GM23338 (cell line): Measurements from ENCODE around the gene FOXP1. TPM values are rescaled to one million over a fixed set of nuclear protein-coding genes. Genes with fewer than 3 reads are reported as not detected.

ENCODE experiments used
- ATAC-seq: fragments of 200-7000 bp; cut with Tn5 transposase; 3 replicates; pipeline ENCODE4 v1.9.1; 2020
- DNase-seq: peaks from one replicate; pipeline ENCODE4 v3.0.0-alpha.2; 2015; ENCODE audit warnings: low spot score
- H2AFZ ChIP-seq: fragments of 200-600 bp; sonication (generic); 2 replicates; pipeline ENCODE4 v1.8.0; 2016; ENCODE audit warnings: antibody characterized with exemption, mild to moderate bottlenecking, moderate library complexity
- H3F3A ChIP-seq: fragments of 200-600 bp; sonication (generic); replicated peaks from 2 replicates; pipeline ENCODE4 v1.8.0; 2017; ENCODE audit warnings: antibody characterized with exemption, mixed run types, low read depth
- H3K27ac ChIP-seq: fragments of 200-600 bp; sonication (generic); 2 replicates; pipeline ENCODE4 v1.6.1; 2016; ENCODE audit warnings: low read depth
- H3K27me3 ChIP-seq: fragments of 200-600 bp; sonication (generic); 2 replicates; pipeline ENCODE4 v1.8.0; 2016; ENCODE audit warnings: mild to moderate bottlenecking, mixed run types, moderate library complexity; ENCODE audit not compliant: insufficient read depth
- H3K36me3 ChIP-seq: fragments of 200-600 bp; sonication (generic); 2 replicates; pipeline ENCODE4 v1.8.0; 2016; ENCODE audit warnings: mild to moderate bottlenecking; ENCODE audit not compliant: insufficient read depth
- H3K4me1 ChIP-seq: fragments of 200-600 bp; sonication (generic); 2 replicates; pipeline ENCODE4 v1.8.0; 2016; ENCODE audit warnings: mild to moderate bottlenecking, moderate library complexity; ENCODE audit not compliant: insufficient read depth
- H3K4me2 ChIP-seq: fragments of 200-600 bp; sonication (generic); 2 replicates; pipeline ENCODE4 v1.7.1; 2017; ENCODE audit warnings: mixed run types
- H3K4me3 ChIP-seq: fragments of 200-600 bp; sonication (generic); 2 replicates; pipeline ENCODE4 v1.6.1; 2016; ENCODE audit warnings: mixed run types
- H3K79me2 ChIP-seq: fragments of 200-600 bp; sonication (generic); replicated peaks from 2 replicates; pipeline ENCODE4 v1.8.0; 2017; ENCODE audit warnings: mild to moderate bottlenecking; ENCODE audit not compliant: insufficient read depth
- H3K9me2 ChIP-seq: fragments of 200-600 bp; sonication (generic); 2 replicates; pipeline ENCODE4 v1.8.0; 2017; ENCODE audit not compliant: insufficient read depth
- H4K20me1 ChIP-seq: fragments of 200-600 bp; sonication (generic); replicated peaks from 2 replicates; pipeline ENCODE4 v1.8.0; 2017; ENCODE audit warnings: mild to moderate bottlenecking; ENCODE audit not compliant: insufficient read depth
- H3K27ac Mint-ChIP-seq: 2 replicates; pipeline ENCODE4 v1.8.0; 2020; ENCODE audit warnings: inconsistent platforms, mild to moderate bottlenecking, moderate library complexity, mixed read lengths
- H3K27me3 Mint-ChIP-seq: 3 replicates; pipeline ENCODE4 v1.8.0; 2022; ENCODE audit warnings: low read depth, mild to moderate bottlenecking, moderate library complexity, mixed read lengths, inconsistent platforms; ENCODE audit not compliant: insufficient read depth, poor library complexity
- H3K36me3 Mint-ChIP-seq: 3 replicates; pipeline ENCODE4 v1.8.0; 2021; ENCODE audit warnings: low read depth, mild to moderate bottlenecking, inconsistent platforms, moderate library complexity, mixed read lengths
- H3K4me1 Mint-ChIP-seq: 3 replicates; pipeline ENCODE4 v1.8.0; 2020; ENCODE audit warnings: mild to moderate bottlenecking, inconsistent platforms, mixed read lengths
- H3K4me3 Mint-ChIP-seq: 3 replicates; pipeline ENCODE4 v1.8.0; 2021; ENCODE audit warnings: moderate library complexity, mild to moderate bottlenecking, inconsistent platforms, mixed read lengths
- H3K9me3 Mint-ChIP-seq: 3 replicates; pipeline ENCODE4 v1.8.0; 2020; ENCODE audit warnings: moderate library complexity, mild to moderate bottlenecking, inconsistent platforms, mixed read lengths
- CREB1 ChIP-seq: fragments of 250-450 bp; sonication (Bioruptor Pico); IDR thresholded peaks from 2 replicates; pipeline ENCODE4 v1.5.0; 2020; ENCODE audit warnings: low read depth, mild to moderate bottlenecking, moderate library complexity
- CTCF ChIP-seq, 2 experiments: fragments of 200-600 bp in 1 of 2; sonication (generic) in 1 of 2; conservative IDR thresholded peaks; 2 replicates each; pipeline versions ENCODE4 v1.5.1 to v1.6.1; 2016 to 2017; ENCODE audit warnings: antibody characterized with exemption in 2 of 2, low read depth in 2 of 2, mild to moderate bottlenecking in 2 of 2, moderate library complexity in 1 of 2
- ETS1 ChIP-seq: IDR thresholded peaks from 2 replicates; pipeline ENCODE4 v1.6.1; 2016; ENCODE audit warnings: antibody characterized with exemption
- EZH2 ChIP-seq: fragments of 200-600 bp; sonication (generic); IDR thresholded peaks from one replicate; pipeline ENCODE4 v1.8.0; 2017; ENCODE audit warnings: antibody characterized with exemption, mild to moderate bottlenecking, low read depth; ENCODE audit not compliant: unreplicated experiment
- EZH2phosphoT487 ChIP-seq: fragments of 200-600 bp; sonication (generic); IDR thresholded peaks from one replicate; pipeline ENCODE4 v1.8.1; 2018; ENCODE audit warnings: antibody characterized with exemption; ENCODE audit not compliant: unreplicated experiment
- JUNB ChIP-seq: IDR thresholded peaks from one replicate; pipeline ENCODE4 v1.6.1; 2016; ENCODE audit warnings: antibody characterized with exemption; ENCODE audit not compliant: unreplicated experiment
- NANOG ChIP-seq: IDR thresholded peaks from 2 replicates; pipeline ENCODE4 v1.6.1; 2016; ENCODE audit warnings: antibody characterized with exemption, borderline replicate concordance
- POLR2AphosphoS5 ChIP-seq: IDR thresholded peaks from 2 replicates; pipeline ENCODE4 v1.6.1; 2016; ENCODE audit warnings: antibody characterized with exemption, low read depth
- REST ChIP-seq: IDR thresholded peaks from one replicate; pipeline ENCODE4 v1.6.1; 2018; ENCODE audit warnings: antibody characterized with exemption; ENCODE audit not compliant: unreplicated experiment
- STAT1 ChIP-seq: IDR thresholded peaks from one replicate; pipeline ENCODE4 v1.6.1; 2016; ENCODE audit warnings: antibody characterized with exemption; ENCODE audit not compliant: unreplicated experiment
- ZNF114 ChIP-seq: fragments of 250-450 bp; sonication (Bioruptor Pico); IDR thresholded peaks from 2 replicates; pipeline ENCODE4 v1.5.0; 2020; ENCODE audit warnings: mild to moderate bottlenecking, moderate library complexity
- ZNF331 ChIP-seq: fragments of 250-450 bp; sonication (Bioruptor Pico); IDR thresholded peaks from 2 replicates; pipeline ENCODE4 v1.5.0; 2020; ENCODE audit warnings: low read depth, mild to moderate bottlenecking, moderate library complexity
- ZNF462 ChIP-seq: fragments of 250-450 bp; sonication (Bioruptor Pico); IDR thresholded peaks from 2 replicates; pipeline ENCODE4 v1.5.0; 2020; ENCODE audit warnings: mild to moderate bottlenecking, moderate library complexity
- polyA plus RNA-seq: library from polyadenylated mRNA; unstranded; fragments of >200 nt; fragmentation: Nextera tagmentation; extraction: Ambion mirVana; gene quantifications from 2 replicates; pipeline ENCODE4 v1.2.1, GENCODE V29; 2016
- total RNA-seq: library from RNA; depleted of rRNA; stranded (reverse); fragments of >200 nt; shearing (Covaris generic); gene quantifications from 2 replicates; pipeline ENCODE4 v1.2.3, GENCODE V29; 2014

The FOXP1 gene
- total and polyA plus RNA-seq, 2 experiments from 2014 or later: 32.9 to 35.5 TPM

- H3K9me2 ChIP-seq: no peaks in the 10 kb centered on the region
- peaks cover 12% of the 10 kb centered on the region; the same call in 2 of the 3 replicates for H3K9me3 Mint-ChIP-seq
- no peak overlapping the region for H3K4me2 ChIP-seq
- no peak overlapping the region for H3K4me3 ChIP-seq
- H3K27me3 ChIP-seq: no peaks in the 10 kb centered on the region
- H3K27ac ChIP-seq: no peak overlapping the region
- no peak overlapping the region for H2AFZ ChIP-seq
- no peaks in the 10 kb centered on the region for H3K36me3 ChIP-seq
- H3K27ac Mint-ChIP-seq: no peak overlapping the region
- DNase-seq (no peak), ATAC-seq (no peak)
- no peaks in the 10 kb centered on the region for H3F3A ChIP-seq
- no peaks in the 10 kb centered on the region for H3K27me3 Mint-ChIP-seq
- H3K79me2 ChIP-seq: no peaks in the 10 kb centered on the region
- peaks cover 9% of the 10 kb centered on the region; the same call in 2 of the 3 replicates for H3K4me1 Mint-ChIP-seq
- H3K36me3 Mint-ChIP-seq: peaks cover 28% of the 10 kb centered on the region
- peaks cover 11% of the 10 kb centered on the region for H3K4me1 ChIP-seq
- no peak overlapping the region for H3K4me3 Mint-ChIP-seq
- TF ChIP-seq ZNF462 (CRISPR knock-in tag) (no peak), NANOG (no peak), EZH2phosphoT487 (no peak), REST (no peak), ETS1 (no peak), EZH2 (no peak), CREB1 (CRISPR knock-in tag) (no peak), JUNB (no peak), STAT1 (no peak), ZNF114 (CRISPR knock-in tag) (no peak), ZNF331 (no peak), POLR2AphosphoS5 (no peak), CTCF (conservative IDR thresholded peaks at IDR 0.05; ENCODE audit: low read depth in 2 of 2) (no peak)
- H4K20me1 ChIP-seq: no peaks in the 10 kb centered on the region
These were observed 95.1 kb downstream of the FOXP1 start for GRCh38 chr3:71488391-71488809.
